AG20443 (cell line): ENCODE data around the gene HIPK2.
A peak's percentile ranks its signal among the peaks of the same experiment; 100 is the strongest.

Experiments used
- DNase-seq: peaks from one replicate; pipeline ENCODE4 v3.0.0; 2012; ENCODE audit warnings: low spot score, mixed read lengths

HIPK2 gene

GRCh38 chr7:139783647-139784385 lies 6.0 kb upstream of the HIPK2 start:
- no peak for DNase-seq

- no peak for DNase-seq
These were observed 5.1 kb upstream of the HIPK2 start for GRCh38 chr7:139782932-139783331.

GRCh38 chr7:139777133-139777891 lies 486 bp downstream of the HIPK2 start:
- DNase-seq, result peak; percentile 79

GRCh38 chr7:139776486-139777132 lies 1.2 kb downstream of the HIPK2 start:
- DNase-seq, result peak; percentile 47

GRCh38 chr7:139775829-139776266 lies 1.9 kb downstream of the HIPK2 start:
- peak; percentile 70 for DNase-seq

GRCh38 chr7:139774376-139774775 lies 3.4 kb downstream of the HIPK2 start:
- peak; percentile 56 for DNase-seq

GRCh38 chr7:139773371-139773770 lies 4.4 kb downstream of the HIPK2 start:
- no peak for DNase-seq

- DNase-seq, result no peak
These were observed 4.9 kb downstream of the HIPK2 start for GRCh38 chr7:139772873-139773272.

GRCh38 chr7:139772115-139772514 lies 5.7 kb downstream of the HIPK2 start:
- DNase-seq, result no peak

- no peak for DNase-seq
These were observed 6.5 kb downstream of the HIPK2 start for GRCh38 chr7:139771001-139771956.

- no peak for DNase-seq
These were observed 8.0 kb downstream of the HIPK2 start for GRCh38 chr7:139769761-139770160.

- no peak for DNase-seq
These were observed 8.7 kb downstream of the HIPK2 start for GRCh38 chr7:139769066-139769465.

- no peak for DNase-seq
These were observed 9.5 kb downstream of the HIPK2 start for GRCh38 chr7:139768249-139768824.

- no peak for DNase-seq
These were observed 10.2 kb downstream of the HIPK2 start for GRCh38 chr7:139767561-139767982.

GRCh38 chr7:139765143-139765542 lies 12.7 kb downstream of the HIPK2 start:
- DNase-seq, result no peak

- DNase-seq, result peak; percentile 31
These were observed 14.5 kb downstream of the HIPK2 start for GRCh38 chr7:139763330-139763729.

- DNase-seq, result peak; percentile 42
These were observed 14.9 kb downstream of the HIPK2 start for GRCh38 chr7:139762886-139763285.

GRCh38 chr7:139758388-139758787 lies 19.4 kb downstream of the HIPK2 start:
- DNase-seq, result no peak

GRCh38 chr7:139757968-139758367 lies 19.8 kb downstream of the HIPK2 start:
- no peak for DNase-seq

GRCh38 chr7:139753693-139754111 lies 24.1 kb downstream of the HIPK2 start:
- no peak for DNase-seq

GRCh38 chr7:139753081-139753692 lies 24.6 kb downstream of the HIPK2 start:
- peak; percentile 28 for DNase-seq
